Loucy (cell line): ENCODE results near the gene SIRT7.

Experiments used
- EZH2phosphoT487 ChIP-seq: fragments of 200-600 bp; IDR thresholded peaks from 2 replicates; pipeline ENCODE4 v1.6.1; 2018; ENCODE audit warnings: antibody characterized with exemption, mild to moderate bottlenecking, moderate library complexity, borderline replicate concordance
- TF ChIP-seq, protein P1 (sequence below): fragments of 200-600 bp; sonication (generic); conservative IDR thresholded peaks from 2 replicates; pipeline ENCODE4 v1.5.1; 2014; ENCODE audit warnings: mild to moderate bottlenecking, antibody characterized with exemption, low read length

GRCh38 chr17:81959362-81960129 lies 41.6 kb upstream of the SIRT7 start:
- TF ChIP-seq, protein P1, sequence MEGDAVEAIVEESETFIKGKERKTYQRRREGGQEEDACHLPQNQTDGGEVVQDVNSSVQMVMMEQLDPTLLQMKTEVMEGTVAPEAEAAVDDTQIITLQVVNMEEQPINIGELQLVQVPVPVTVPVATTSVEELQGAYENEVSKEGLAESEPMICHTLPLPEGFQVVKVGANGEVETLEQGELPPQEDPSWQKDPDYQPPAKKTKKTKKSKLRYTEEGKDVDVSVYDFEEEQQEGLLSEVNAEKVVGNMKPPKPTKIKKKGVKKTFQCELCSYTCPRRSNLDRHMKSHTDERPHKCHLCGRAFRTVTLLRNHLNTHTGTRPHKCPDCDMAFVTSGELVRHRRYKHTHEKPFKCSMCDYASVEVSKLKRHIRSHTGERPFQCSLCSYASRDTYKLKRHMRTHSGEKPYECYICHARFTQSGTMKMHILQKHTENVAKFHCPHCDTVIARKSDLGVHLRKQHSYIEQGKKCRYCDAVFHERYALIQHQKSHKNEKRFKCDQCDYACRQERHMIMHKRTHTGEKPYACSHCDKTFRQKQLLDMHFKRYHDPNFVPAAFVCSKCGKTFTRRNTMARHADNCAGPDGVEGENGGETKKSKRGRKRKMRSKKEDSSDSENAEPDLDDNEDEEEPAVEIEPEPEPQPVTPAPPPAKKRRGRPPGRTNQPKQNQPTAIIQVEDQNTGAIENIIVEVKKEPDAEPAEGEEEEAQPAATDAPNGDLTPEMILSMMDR, result peak; percentile 66
- no peak for TF ChIP-seq EZH2phosphoT487
